HepG2 (cell line): Measurements from ENCODE around the gene TOX4. TPM values are rescaled to one million over a fixed set of nuclear protein-coding genes. Genes with fewer than 3 reads are reported as not detected.
A peak's percentile ranks its signal among the peaks of the same experiment; 100 is the strongest.

Source experiments
- AHR ChIP-seq: IDR thresholded peaks from 2 replicates; pipeline ENCODE4 v1.6.1; 2018; ENCODE audit warnings: missing genetic modification reagents, missing compliant biosample characterization
- ATM ChIP-seq: fragments of 450-650 bp; IDR thresholded peaks from 2 replicates; pipeline ENCODE4 v1.7.1; 2017; ENCODE audit warnings: mild to moderate bottlenecking, borderline replicate concordance
- CC2D1A ChIP-seq: sonication (generic); formaldehyde crosslinking; IDR thresholded peaks from 2 replicates; pipeline ENCODE4 v1.8.1; 2023; ENCODE audit warnings: mild to moderate bottlenecking, missing genetic modification reagents
- FOXA3 ChIP-seq: IDR thresholded peaks from 2 replicates; pipeline ENCODE4 v1.6.1; 2016; ENCODE audit warnings: missing genetic modification reagents, missing compliant biosample characterization
- FOXC1 ChIP-seq: sonication (generic); formaldehyde crosslinking; IDR thresholded peaks from 2 replicates; pipeline ENCODE4 v1.8.0; 2022; ENCODE audit warnings: mild to moderate bottlenecking, missing genetic modification reagents, borderline replicate concordance
- JUNB ChIP-seq: sonication (generic); formaldehyde crosslinking; IDR thresholded peaks from 2 replicates; pipeline ENCODE4 v1.8.0; 2022; ENCODE audit warnings: missing genetic modification reagents, mild to moderate bottlenecking, borderline replicate concordance
- KDM6A ChIP-seq: IDR thresholded peaks from 2 replicates; pipeline ENCODE4 v1.6.1; 2016; ENCODE audit warnings: low read depth
- MTA3 ChIP-seq: sonication (generic); formaldehyde crosslinking; IDR thresholded peaks from 2 replicates; pipeline ENCODE4 v1.4.0; 2020; ENCODE audit warnings: missing genetic modification reagents
- NFYC ChIP-seq: IDR thresholded peaks from 2 replicates; pipeline ENCODE4 v1.6.1; 2016; ENCODE audit warnings: missing genetic modification reagents, missing compliant biosample characterization
- NKX3-1 ChIP-seq: sonication (generic); formaldehyde crosslinking; IDR thresholded peaks from 2 replicates; pipeline ENCODE4 v1.5.0; 2020; ENCODE audit warnings: missing genetic modification reagents
- NPAS2 ChIP-seq: sonication (generic); formaldehyde crosslinking; IDR thresholded peaks from 2 replicates; pipeline ENCODE4 v1.8.0; 2022; ENCODE audit warnings: mild to moderate bottlenecking, missing genetic modification reagents, borderline replicate concordance
- PHF21A ChIP-seq: sonication (generic); formaldehyde crosslinking; IDR thresholded peaks from 2 replicates; pipeline ENCODE4 v1.5.0; 2020; ENCODE audit warnings: mild to moderate bottlenecking, missing genetic modification reagents
- SETDB1 ChIP-seq: sonication (generic); formaldehyde crosslinking; IDR thresholded peaks from 2 replicates; pipeline ENCODE4 v1.5.1; 2020; ENCODE audit warnings: missing genetic modification reagents, mild to moderate bottlenecking, borderline replicate concordance
- SMAD1 ChIP-seq: sonication (generic); formaldehyde crosslinking; IDR thresholded peaks from 2 replicates; pipeline ENCODE4 v1.4.0; 2020; ENCODE audit warnings: missing genetic modification reagents, low read depth, mild to moderate bottlenecking, borderline replicate concordance
- SMAD9 ChIP-seq: sonication (generic); formaldehyde crosslinking; IDR thresholded peaks from 2 replicates; pipeline ENCODE4 v1.5.1; 2020; ENCODE audit warnings: mild to moderate bottlenecking, missing genetic modification reagents
- TBX2 ChIP-seq: sonication (generic); formaldehyde crosslinking; IDR thresholded peaks from 2 replicates; pipeline ENCODE4 v1.5.0; 2020; ENCODE audit warnings: missing genetic modification reagents, mild to moderate bottlenecking, borderline replicate concordance
- TOE1 ChIP-seq: sonication (generic); formaldehyde crosslinking; IDR thresholded peaks from 2 replicates; pipeline ENCODE4 v1.4.0; 2020; ENCODE audit warnings: mild to moderate bottlenecking, missing genetic modification reagents
- ZBTB20 ChIP-seq: sonication (generic); formaldehyde crosslinking; IDR thresholded peaks from 2 replicates; pipeline ENCODE4 v1.8.1; 2023; ENCODE audit warnings: missing genetic modification reagents, low read depth, mild to moderate bottlenecking, borderline replicate concordance
- ZBTB7B ChIP-seq: sonication (generic); formaldehyde crosslinking; IDR thresholded peaks from 2 replicates; pipeline ENCODE4 v1.4.0; 2020; ENCODE audit warnings: missing genetic modification reagents
- ZNF20 ChIP-seq: sonication (generic); formaldehyde crosslinking; IDR thresholded peaks from 2 replicates; pipeline ENCODE4 v1.4.0; 2020; ENCODE audit warnings: mild to moderate bottlenecking, moderate library complexity, missing genetic modification reagents
- ZNF225 ChIP-seq: sonication (generic); formaldehyde crosslinking; IDR thresholded peaks from 2 replicates; pipeline ENCODE4 v1.4.0; 2020; ENCODE audit warnings: mild to moderate bottlenecking, missing genetic modification reagents
- ZNF24 ChIP-seq: fragments of 450-650 bp; IDR thresholded peaks from 2 replicates; pipeline ENCODE4 v1.6.1; 2017; ENCODE audit warnings: antibody characterized with exemption, mild to moderate bottlenecking
- ZNF790 ChIP-seq: sonication (generic); formaldehyde crosslinking; IDR thresholded peaks from 2 replicates; pipeline ENCODE4 v1.8.0; 2022; ENCODE audit warnings: missing genetic modification reagents, mild to moderate bottlenecking, borderline replicate concordance
- polyA plus RNA-seq, 8 experiments: library from polyadenylated mRNA; depleted of rRNA in 3 of 8; stranded (reverse) in 7 of 8; unstranded in 1 of 8; fragments of >200 nt; fragmentation: Illumina TruSeq in 4 of 8; extraction: Trizol in 4 of 8; gene quantifications; 2 replicates each; pipeline versions ENCODE4 v1.2.1 to v1.2.3, GENCODE V29; 2011 to 2016; ENCODE audit warnings: low read depth in 4 of 8, missing spikeins in 1 of 8, mixed read lengths in 1 of 8; ENCODE audit not compliant: insufficient read depth in 1 of 8
- total RNA-seq, 5 experiments: library from RNA; depleted of rRNA; stranded (reverse); fragments of >200 nt; fragmentation: Illumina TruSeq; extraction: Trizol; gene quantifications; 2 replicates each; pipeline ENCODE4 v1.2.3, GENCODE V29; 2016; ENCODE audit warnings: low read depth in 1 of 5
- TF ChIP-seq, protein P1 (sequence below): sonication (generic); formaldehyde crosslinking; IDR thresholded peaks from 2 replicates; pipeline ENCODE4 v1.4.0; 2020; ENCODE audit warnings: missing genetic modification reagents, borderline replicate concordance
- TF ChIP-seq, protein P2 (sequence below): sonication (generic); formaldehyde crosslinking; IDR thresholded peaks from 2 replicates; pipeline ENCODE4 v1.4.0; 2020; ENCODE audit warnings: missing genetic modification reagents

Gene TOX4
- total and polyA plus RNA-seq, 2 of the 13 experiments (the other 11 are each of a cell fraction or from before 2014, with no cell fraction given) = 71.8 to 163 TPM

DNA sequence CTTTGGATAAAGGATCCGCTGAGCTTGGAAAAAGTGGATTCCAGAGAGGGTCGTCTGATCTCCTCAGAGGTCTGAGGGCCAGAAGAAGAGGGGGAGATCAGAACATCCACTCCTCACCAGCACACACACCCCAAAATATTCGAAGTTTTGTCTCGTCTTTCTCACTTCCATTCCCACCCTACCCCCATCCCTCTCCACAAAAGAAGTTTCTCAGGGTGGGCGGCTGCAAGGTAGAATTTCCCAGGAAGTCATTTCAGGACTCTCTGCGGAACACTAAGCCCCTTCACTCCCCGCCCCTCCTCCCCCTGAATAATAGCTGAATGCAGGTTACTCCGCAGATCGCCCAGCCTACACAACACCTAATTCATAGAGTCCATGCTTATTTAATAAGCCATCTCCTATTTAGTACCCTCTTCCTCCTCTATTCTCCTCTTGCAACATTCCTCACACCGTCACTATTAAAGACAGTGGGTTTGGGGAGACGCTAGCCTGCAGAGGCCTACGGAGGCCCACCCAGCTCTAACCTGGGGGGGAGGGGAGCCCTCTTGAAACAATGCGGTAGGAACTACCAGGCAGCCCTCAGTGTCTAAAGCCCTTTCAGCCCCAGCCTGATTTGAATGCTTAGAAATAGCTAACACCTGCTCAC, 49.8 kb downstream of the TOX4 start (continued):
- TF ChIP-seq PHF21A (CRISPR knock-in tag) (no peak; the same call in 1 of the 2 replicates), FOXC1 (peak; percentile 21; the same call in 1 of the 2 replicates), ZBTB20 (CRISPR knock-in tag) (no peak), SMAD9 (CRISPR knock-in tag) (no peak), JUNB (no peak), AHR (CRISPR knock-in tag) (no peak), ATM (no peak), SETDB1 (CRISPR knock-in tag) (no peak), ZNF225 (CRISPR knock-in tag) (0 out of 2 replicates have a peak, but pooled peaks have one; percentile 10), ZNF790 (CRISPR knock-in tag) (0 out of 2 replicates have a peak, but pooled peaks have one; percentile 26), NKX3-1 (CRISPR knock-in tag) (no peak), NPAS2 (CRISPR knock-in tag) (no peak), CC2D1A (no peak), SMAD1 (CRISPR knock-in tag) (no peak), ZNF20 (no peak), NFYC (CRISPR knock-in tag) (peak; percentile 31; the same call in 1 of the 2 replicates), ZBTB7B (CRISPR knock-in tag) (0 out of 2 replicates have a peak, but pooled peaks have one; percentile 16), ZNF24 (no peak), KDM6A (CRISPR knock-in tag) (no peak; the same call in 1 of the 2 replicates), TBX2 (CRISPR knock-in tag) (peak; percentile 49; the same call in 1 of the 2 replicates), TOE1 (CRISPR knock-in tag) (no peak), FOXA3 (CRISPR knock-in tag) (no peak), MTA3 (CRISPR knock-in tag) (no peak)
- TF ChIP-seq, protein P1, sequence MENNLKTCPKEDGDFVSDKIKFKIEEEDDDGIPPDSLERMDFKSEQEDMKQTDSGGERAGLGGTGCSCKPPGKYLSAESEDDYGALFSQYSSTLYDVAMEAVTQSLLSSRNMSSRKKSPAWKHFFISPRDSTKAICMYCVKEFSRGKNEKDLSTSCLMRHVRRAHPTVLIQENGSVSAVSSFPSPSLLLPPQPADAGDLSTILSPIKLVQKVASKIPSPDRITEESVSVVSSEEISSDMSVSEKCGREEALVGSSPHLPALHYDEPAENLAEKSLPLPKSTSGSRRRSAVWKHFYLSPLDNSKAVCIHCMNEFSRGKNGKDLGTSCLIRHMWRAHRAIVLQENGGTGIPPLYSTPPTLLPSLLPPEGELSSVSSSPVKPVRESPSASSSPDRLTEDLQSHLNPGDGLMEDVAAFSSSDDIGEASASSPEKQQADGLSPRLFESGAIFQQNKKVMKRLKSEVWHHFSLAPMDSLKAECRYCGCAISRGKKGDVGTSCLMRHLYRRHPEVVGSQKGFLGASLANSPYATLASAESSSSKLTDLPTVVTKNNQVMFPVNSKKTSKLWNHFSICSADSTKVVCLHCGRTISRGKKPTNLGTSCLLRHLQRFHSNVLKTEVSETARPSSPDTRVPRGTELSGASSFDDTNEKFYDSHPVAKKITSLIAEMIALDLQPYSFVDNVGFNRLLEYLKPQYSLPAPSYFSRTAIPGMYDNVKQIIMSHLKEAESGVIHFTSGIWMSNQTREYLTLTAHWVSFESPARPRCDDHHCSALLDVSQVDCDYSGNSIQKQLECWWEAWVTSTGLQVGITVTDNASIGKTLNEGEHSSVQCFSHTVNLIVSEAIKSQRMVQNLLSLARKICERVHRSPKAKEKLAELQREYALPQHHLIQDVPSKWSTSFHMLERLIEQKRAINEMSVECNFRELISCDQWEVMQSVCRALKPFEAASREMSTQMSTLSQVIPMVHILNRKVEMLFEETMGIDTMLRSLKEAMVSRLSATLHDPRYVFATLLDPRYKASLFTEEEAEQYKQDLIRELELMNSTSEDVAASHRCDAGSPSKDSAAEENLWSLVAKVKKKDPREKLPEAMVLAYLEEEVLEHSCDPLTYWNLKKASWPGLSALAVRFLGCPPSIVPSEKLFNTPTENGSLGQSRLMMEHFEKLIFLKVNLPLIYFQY = no peak
- TF ChIP-seq, protein P2, sequence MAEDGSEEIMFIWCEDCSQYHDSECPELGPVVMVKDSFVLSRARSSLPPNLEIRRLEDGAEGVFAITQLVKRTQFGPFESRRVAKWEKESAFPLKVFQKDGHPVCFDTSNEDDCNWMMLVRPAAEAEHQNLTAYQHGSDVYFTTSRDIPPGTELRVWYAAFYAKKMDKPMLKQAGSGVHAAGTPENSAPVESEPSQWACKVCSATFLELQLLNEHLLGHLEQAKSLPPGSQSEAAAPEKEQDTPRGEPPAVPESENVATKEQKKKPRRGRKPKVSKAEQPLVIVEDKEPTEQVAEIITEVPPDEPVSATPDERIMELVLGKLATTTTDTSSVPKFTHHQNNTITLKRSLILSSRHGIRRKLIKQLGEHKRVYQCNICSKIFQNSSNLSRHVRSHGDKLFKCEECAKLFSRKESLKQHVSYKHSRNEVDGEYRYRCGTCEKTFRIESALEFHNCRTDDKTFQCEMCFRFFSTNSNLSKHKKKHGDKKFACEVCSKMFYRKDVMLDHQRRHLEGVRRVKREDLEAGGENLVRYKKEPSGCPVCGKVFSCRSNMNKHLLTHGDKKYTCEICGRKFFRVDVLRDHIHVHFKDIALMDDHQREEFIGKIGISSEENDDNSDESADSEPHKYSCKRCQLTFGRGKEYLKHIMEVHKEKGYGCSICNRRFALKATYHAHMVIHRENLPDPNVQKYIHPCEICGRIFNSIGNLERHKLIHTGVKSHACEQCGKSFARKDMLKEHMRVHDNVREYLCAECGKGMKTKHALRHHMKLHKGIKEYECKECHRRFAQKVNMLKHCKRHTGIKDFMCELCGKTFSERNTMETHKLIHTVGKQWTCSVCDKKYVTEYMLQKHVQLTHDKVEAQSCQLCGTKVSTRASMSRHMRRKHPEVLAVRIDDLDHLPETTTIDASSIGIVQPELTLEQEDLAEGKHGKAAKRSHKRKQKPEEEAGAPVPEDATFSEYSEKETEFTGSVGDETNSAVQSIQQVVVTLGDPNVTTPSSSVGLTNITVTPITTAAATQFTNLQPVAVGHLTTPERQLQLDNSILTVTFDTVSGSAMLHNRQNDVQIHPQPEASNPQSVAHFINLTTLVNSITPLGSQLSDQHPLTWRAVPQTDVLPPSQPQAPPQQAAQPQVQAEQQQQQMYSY (CRISPR knock-in tag) = no peak
